HG02938 (cell line): ENCODE data around the gene RAI1.
"Not testable (repeated sequence)": the region's sequence is repeated elsewhere in the genome, so short reads cannot be mapped to it uniquely, and the experiment has no call there.

ENCODE experiments used
- ATAC-seq: cut with Tn5 transposase; IDR thresholded peaks from one replicate; pipeline ENCODE4 v1.9.1; 2021; ENCODE audit warnings: mild to moderate bottlenecking, moderate library complexity; ENCODE audit not compliant: unreplicated experiment

RAI1 gene, protein sequence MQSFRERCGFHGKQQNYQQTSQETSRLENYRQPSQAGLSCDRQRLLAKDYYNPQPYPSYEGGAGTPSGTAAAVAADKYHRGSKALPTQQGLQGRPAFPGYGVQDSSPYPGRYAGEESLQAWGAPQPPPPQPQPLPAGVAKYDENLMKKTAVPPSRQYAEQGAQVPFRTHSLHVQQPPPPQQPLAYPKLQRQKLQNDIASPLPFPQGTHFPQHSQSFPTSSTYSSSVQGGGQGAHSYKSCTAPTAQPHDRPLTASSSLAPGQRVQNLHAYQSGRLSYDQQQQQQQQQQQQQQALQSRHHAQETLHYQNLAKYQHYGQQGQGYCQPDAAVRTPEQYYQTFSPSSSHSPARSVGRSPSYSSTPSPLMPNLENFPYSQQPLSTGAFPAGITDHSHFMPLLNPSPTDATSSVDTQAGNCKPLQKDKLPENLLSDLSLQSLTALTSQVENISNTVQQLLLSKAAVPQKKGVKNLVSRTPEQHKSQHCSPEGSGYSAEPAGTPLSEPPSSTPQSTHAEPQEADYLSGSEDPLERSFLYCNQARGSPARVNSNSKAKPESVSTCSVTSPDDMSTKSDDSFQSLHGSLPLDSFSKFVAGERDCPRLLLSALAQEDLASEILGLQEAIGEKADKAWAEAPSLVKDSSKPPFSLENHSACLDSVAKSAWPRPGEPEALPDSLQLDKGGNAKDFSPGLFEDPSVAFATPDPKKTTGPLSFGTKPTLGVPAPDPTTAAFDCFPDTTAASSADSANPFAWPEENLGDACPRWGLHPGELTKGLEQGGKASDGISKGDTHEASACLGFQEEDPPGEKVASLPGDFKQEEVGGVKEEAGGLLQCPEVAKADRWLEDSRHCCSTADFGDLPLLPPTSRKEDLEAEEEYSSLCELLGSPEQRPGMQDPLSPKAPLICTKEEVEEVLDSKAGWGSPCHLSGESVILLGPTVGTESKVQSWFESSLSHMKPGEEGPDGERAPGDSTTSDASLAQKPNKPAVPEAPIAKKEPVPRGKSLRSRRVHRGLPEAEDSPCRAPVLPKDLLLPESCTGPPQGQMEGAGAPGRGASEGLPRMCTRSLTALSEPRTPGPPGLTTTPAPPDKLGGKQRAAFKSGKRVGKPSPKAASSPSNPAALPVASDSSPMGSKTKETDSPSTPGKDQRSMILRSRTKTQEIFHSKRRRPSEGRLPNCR (N-terminal part only)

DNA sequence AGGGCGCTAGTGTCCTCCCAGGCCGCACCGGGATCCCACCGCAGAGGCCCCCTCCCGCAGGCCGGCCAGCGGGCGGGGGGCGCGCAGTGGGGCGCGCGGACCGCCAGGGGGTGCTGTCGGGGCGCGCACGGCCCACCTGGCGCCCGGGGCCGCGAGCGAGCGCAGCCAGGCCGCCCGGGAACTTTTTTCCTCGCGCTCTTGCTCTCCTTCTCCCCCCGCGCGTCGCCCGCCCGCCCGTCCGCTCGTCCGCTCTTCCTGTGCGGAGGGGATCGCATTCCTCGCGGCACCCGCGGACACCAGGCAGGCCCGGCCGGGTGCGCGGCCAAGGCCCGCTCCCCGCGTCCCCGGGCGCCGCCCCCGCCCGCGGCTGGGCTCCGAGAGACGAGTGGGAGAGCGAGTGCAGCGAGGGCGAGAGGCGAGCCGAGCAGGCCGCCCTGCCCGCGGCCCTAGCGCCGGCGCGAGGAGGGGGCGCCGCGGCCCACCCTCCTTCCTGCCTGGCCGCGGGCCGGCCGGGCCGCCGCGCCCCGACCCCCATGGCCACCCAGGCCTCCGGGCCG, at the start of gene RAI1:
Gene RAI1 (plus strand): TSS at position 272 of the 557 bp plus-strand sequence. CDS start 111,491 bp downstream, outside the sequence.
- ATAC-seq: no peak

DNA sequence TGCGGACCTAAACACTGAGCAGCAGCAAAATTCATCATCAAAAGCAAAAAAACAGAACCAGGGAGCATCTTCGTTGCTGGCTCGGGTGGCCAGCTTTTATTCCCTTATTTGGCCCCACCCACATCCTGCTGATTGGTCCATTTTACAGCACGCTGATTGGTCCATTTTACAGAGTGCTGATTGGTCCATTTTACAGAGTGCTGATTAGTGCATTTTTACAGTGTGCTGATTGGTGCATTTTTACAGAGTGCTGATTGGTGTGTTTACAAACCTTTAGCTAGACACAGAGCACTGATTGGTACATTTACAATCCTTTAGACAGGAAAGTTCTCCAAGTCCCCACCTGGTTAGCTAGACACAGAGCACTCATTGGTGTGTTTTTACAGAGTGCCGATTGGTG, 48.6 kb upstream of the RAI1 start:
- ATAC-seq: not testable (repeated sequence)

DNA sequence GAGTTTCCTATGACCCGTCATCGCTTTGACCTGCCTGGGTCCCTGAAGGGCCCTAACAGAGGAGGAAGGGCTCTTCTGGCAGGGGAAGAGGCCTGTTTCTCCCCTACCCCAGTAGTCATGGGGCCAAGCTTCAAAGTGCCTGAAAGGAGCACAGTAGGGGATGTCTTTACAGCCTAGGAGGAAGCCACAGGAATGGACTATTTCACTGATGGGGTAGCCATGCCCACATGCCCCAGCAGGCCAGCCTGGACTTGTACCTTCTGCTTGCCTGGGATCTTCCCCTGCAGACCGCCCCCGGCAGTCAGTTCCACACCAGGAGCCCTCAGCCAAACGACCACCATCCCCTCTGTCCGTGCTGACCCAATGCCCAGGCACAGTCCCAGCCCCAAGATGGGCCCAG, 47.9 kb upstream of the RAI1 start:
- ATAC-seq: no peak

DNA sequence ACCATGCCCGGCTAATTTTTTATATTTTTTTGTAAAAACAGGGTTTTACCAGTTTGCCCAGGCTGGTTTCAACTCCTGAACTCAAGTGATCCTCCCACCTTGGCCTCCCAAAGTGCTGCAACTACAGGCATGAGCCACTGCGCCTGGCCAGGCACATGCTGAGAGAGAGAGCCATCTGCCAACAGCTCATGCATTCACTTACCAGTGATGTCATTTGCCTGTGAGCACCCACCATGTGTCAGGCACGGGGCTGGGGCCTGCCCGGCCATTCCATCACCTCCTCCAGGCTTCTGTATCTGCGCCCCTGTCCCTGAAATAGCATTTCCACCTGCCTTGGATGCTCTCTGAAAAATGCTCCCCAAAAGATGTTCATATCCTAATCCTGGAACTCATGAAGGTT, 46.1 kb upstream of the RAI1 start:
- ATAC-seq: no peak

GRCh38 chr17:17635537-17636271, 45.6 kb upstream of the RAI1 start:
- ATAC-seq: not testable (repeated sequence)

- no peak for ATAC-seq
Observed at GRCh38 chr17:17636272-17636885, 44.9 kb upstream of the RAI1 start.

- no peak for ATAC-seq
Observed at GRCh38 chr17:17638467-17638866, 42.8 kb upstream of the RAI1 start.

GRCh38 chr17:17639661-17640270, 41.5 kb upstream of the RAI1 start:
- not testable (repeated sequence) for ATAC-seq

DNA sequence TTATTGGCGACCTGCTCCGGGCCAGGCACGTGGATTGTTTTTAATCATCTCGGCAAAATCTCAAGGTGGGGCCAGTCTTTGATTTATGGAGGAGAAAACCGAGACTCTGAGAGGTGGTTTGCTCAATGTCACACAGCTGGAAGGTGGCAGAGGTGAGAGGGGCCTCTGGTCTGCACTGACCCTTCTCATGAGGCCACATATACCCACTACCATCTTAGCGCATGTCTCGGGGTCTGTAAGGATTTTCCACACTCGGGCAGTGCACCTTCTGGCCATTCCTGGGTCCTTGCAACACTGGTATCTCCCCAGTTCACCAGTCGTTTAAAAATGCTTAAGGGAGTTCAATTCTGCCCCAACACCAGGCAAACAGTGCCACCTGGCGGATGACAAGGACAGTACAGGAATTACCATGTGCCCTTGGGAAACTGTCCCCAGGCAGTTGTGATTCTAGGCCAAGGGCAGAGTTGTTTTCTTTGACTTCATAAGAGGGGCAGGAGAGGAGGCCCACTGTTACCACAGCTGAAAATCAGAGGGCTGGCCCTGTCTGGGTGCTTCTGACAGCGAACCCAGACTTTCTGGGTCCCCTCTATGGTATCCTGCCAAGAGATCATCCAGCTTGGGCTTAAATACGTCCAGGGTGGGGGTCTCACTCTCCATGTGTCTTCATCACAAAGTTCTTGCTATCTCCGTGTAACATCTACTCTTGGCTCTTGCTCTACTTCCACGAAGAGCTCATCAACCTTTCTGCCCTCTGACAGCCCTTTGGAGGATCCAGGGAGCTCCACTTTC, 39.4 kb upstream of the RAI1 start:
- ATAC-seq: no peak

DNA sequence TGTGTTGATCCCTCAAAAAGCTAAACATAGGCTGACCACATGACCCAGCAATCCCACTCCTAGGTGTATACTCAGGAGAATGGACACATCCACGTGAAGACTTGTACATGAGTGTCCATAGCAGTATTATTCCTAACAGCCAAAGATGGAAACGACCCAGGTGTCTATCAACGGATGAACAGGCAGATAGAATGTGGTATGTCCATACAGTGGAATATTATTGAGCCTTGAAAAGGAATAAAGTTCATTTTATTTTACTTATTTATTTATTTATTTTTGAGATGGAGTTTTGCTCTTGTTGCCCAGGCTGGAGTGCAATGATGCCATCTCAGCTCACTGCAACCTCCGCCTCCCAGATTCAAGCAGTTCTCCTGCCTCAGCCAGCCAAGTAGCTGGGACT, 36.1 kb upstream of the RAI1 start:
- not testable (repeated sequence) for ATAC-seq

- ATAC-seq: no peak
Observed at GRCh38 chr17:17645961-17646360, 35.3 kb upstream of the RAI1 start.

GRCh38 chr17:17647524-17648178, 33.6 kb upstream of the RAI1 start:
- no peak for ATAC-seq

DNA sequence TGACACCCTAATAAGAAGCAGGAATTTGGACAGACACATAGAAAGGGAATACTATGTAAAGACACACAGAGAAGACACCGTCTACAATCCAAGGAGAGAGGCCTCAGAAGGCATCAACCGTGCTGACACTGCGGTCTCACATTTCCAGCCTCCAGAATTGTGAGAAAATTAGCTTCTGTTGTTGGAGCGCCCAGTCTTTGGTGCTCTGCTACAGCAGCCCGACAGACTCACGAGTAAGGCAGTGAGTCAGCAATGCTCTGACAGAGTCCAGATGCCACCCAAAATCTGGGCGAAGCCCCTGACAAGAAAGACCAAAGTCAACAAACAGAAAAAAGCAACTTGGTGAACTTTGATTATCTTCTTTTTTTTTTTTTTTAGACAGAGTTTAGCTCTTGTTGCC, 32.5 kb upstream of the RAI1 start:
- ATAC-seq: no peak

GRCh38 chr17:17650959-17651358, 30.3 kb upstream of the RAI1 start:
- ATAC-seq: no peak

DNA sequence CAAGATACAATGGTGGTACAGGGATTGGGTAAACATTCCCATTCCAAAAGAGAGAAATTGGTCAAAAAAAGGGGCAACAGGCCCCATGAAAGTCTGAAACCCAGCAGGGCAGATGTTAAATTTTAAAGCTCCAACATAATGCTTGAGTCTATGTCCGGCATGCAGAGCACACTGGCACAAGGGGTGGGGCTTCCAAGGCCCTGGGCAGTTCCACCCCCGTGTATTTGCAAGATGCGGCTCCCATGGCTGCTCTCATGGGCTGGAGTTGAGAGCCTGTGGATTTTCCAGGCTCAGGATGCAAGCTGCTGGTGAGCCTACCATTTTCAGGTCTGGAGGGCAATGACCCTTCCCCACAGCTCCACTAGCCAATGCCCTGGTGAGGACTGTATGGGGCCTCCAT, 27.9 kb upstream of the RAI1 start:
- no peak for ATAC-seq

GRCh38 chr17:17659340-17659739, 21.9 kb upstream of the RAI1 start:
- ATAC-seq: no peak

GRCh38 chr17:17661134-17661533, 20.1 kb upstream of the RAI1 start:
- ATAC-seq: no peak

- ATAC-seq: no peak
Observed at GRCh38 chr17:17661834-17662385, 19.3 kb upstream of the RAI1 start.
